Parietal lobe (tissue), 2 donors: ENCODE measurements around the gene ALG2. TPM values are rescaled to one million over a fixed set of nuclear protein-coding genes. Genes with fewer than 3 reads are reported as not detected.

Experiments used
- small RNA-seq: library from RNA; depleted of rRNA; stranded (forward); fragments of <200 nt; gene quantifications from one replicate; pipeline ENCODE3, GENCODE V24; 2014; ENCODE audit warnings: low replicate concordance
- total RNA-seq: library from RNA; depleted of rRNA; stranded (reverse); fragments of >200 nt; gene quantifications from one replicate; pipeline ENCODE4 v1.2.3, GENCODE V29; 2014

The ALG2 gene, protein sequence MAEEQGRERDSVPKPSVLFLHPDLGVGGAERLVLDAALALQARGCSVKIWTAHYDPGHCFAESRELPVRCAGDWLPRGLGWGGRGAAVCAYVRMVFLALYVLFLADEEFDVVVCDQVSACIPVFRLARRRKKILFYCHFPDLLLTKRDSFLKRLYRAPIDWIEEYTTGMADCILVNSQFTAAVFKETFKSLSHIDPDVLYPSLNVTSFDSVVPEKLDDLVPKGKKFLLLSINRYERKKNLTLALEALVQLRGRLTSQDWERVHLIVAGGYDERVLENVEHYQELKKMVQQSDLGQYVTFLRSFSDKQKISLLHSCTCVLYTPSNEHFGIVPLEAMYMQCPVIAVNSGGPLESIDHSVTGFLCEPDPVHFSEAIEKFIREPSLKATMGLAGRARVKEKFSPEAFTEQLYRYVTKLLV
- total RNA-seq = 25.4 TPM

GRCh38 chr9:99221621-99222415 is at the start of gene ALG2, which contains the start of gene SEC61B:
Gene ALG2 (minus strand): TSS chr9:99221942. CDS start chr9:99221894, 48 bp downstream.
Gene SEC61B (plus strand): TSS chr9:99222282. CDS start chr9:99222364, 82 bp downstream.

Small RNA genes lying within 50 kb of the gene (small RNA-seq; reads per million reads assigned to genes)
- gene RN7SL794P = not detected

Other genes with a start within 250 kb of the ALG2 start
- gene TGFBR1, start 116.8 kb downstream of the ALG2 start, total RNA-seq = 82.9 TPM
- 38.5 TPM for gene SEC61B, start 340 bp upstream of the ALG2 start, total RNA-seq